ENCODE results near the gene CERT1. TPM values are rescaled to one million over a fixed set of nuclear protein-coding genes. Genes with fewer than 3 reads are reported as not detected.

CERT1 gene
- total RNA-seq, 1 experiment from 2014 or later, result 17.6 TPM

GRCh38 chr5:75375414-75375813 is 136.0 kb downstream of the CERT1 start:
- CTCF ChIA-PET, result no interaction called here
- Histone ChIP-seq H3K36me3 (ENCODE audit: low read depth) (peaks cover 5% of the 10 kb centered on the region; the same call in 1 of the 2 replicates), H3K27ac (no peak overlapping the region), H3K9me2 (ENCODE audit: insufficient read depth) (no peaks in the 10 kb centered on the region), H3K9me3 (ENCODE audit: insufficient read depth, low read depth) (no peaks in the 10 kb centered on the region), H3K4me1 (replicated peaks; ENCODE audit: insufficient read depth) (no peaks in the 10 kb centered on the region), H3F3A (ENCODE audit: insufficient read depth, low read depth) (no peaks in the 10 kb centered on the region; the same call in 1 of the 2 replicates), H2AFZ (no peak overlapping the region), H3K79me2 (ENCODE audit: low read depth) (no peaks in the 10 kb centered on the region), H3K4me3 (no peak overlapping the region), H3K27me3 (ENCODE audit: insufficient read depth, low read depth) (no peaks in the 10 kb centered on the region), H3K4me2 (no peak overlapping the region), H4K20me1 (ENCODE audit: insufficient read depth) (no peaks in the 10 kb centered on the region)
- BruUV-seq (replicated peaks), result no TSS peak
- DNase-seq, result no peak
- no peak for TF ChIP-seq EZH2 (IDR thresholded peaks at IDR 0.05; ENCODE audit: low read depth)
- intact Hi-C loops (cut with micrococcal nuclease; ENCODE audit: unreplicated experiment), result no loop called here
- POLR2A ChIA-PET (ENCODE audit: unreplicated experiment), result no interaction called here

DNA sequence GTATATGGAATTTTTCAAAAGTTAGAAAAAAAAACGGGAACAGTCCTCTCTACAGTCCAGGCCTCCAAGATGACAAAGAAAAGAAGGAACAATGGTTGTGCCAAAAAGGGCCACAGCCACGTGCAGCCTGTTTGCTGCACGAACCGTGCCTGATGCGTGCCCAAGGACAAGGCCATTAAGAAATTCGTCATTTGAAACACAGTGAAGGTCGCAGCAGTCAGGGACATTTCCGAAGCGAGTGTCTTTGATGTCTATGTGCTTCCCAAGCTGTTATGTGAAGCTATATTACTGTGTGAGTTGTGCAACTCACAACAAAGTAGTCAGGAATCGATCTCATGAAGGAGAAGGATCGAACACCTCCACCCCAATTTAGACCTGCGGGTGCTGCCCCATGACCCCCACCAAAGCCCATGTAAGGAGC is 137.0 kb downstream of the CERT1 start:
- Histone ChIP-seq H3K9me2 (ENCODE audit: insufficient read depth) (no peaks in the 10 kb centered on the region), H3K4me2 (no peak overlapping the region), H4K20me1 (ENCODE audit: insufficient read depth) (no peaks in the 10 kb centered on the region), H3K36me3 (ENCODE audit: low read depth) (peaks cover 5% of the 10 kb centered on the region; the same call in 1 of the 2 replicates), H3K4me3 (no peak overlapping the region), H3F3A (ENCODE audit: insufficient read depth, low read depth) (no peaks in the 10 kb centered on the region; the same call in 1 of the 2 replicates), H3K79me2 (ENCODE audit: low read depth) (no peaks in the 10 kb centered on the region), H3K27me3 (ENCODE audit: insufficient read depth, low read depth) (no peaks in the 10 kb centered on the region), H3K27ac (no peak overlapping the region), H3K9me3 (ENCODE audit: insufficient read depth, low read depth) (no peaks in the 10 kb centered on the region), H3K4me1 (replicated peaks; ENCODE audit: insufficient read depth) (no peaks in the 10 kb centered on the region), H2AFZ (no peak overlapping the region)
- DNase-seq, result no peak
- TF ChIP-seq EZH2 (IDR thresholded peaks at IDR 0.05; ENCODE audit: low read depth), result no peak
- TF ChIP-seq, protein P1, sequence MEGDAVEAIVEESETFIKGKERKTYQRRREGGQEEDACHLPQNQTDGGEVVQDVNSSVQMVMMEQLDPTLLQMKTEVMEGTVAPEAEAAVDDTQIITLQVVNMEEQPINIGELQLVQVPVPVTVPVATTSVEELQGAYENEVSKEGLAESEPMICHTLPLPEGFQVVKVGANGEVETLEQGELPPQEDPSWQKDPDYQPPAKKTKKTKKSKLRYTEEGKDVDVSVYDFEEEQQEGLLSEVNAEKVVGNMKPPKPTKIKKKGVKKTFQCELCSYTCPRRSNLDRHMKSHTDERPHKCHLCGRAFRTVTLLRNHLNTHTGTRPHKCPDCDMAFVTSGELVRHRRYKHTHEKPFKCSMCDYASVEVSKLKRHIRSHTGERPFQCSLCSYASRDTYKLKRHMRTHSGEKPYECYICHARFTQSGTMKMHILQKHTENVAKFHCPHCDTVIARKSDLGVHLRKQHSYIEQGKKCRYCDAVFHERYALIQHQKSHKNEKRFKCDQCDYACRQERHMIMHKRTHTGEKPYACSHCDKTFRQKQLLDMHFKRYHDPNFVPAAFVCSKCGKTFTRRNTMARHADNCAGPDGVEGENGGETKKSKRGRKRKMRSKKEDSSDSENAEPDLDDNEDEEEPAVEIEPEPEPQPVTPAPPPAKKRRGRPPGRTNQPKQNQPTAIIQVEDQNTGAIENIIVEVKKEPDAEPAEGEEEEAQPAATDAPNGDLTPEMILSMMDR (conservative IDR thresholded peaks at IDR 0.05), result no peak
- BruUV-seq (replicated peaks), result no TSS peak
- intact Hi-C loops (cut with micrococcal nuclease; ENCODE audit: unreplicated experiment), result no loop called here
- ChIA-PET CTCF (no interaction called here), POLR2A (ENCODE audit: unreplicated experiment) (no interaction called here)

DNA sequence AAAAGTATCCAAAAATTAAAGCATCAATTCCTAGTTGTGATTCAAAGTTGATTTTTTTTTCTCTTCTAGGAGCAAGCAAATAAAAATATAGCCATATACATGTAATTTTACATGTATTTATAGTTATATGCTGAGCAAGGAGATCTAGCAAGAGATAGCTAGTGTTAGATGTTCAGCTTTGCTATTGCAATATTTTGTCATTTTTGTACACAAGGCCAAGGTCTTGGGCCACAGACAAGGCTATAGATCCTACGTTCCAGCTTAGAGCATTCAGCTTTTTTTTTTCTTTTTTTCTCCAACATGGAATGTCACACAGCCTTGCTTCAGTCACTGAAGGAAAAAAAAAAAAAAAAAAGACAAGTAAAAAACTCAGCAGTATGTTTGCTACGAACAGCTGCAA is 137.6 kb downstream of the CERT1 start:
- Histone ChIP-seq H3K79me2 (ENCODE audit: low read depth) (no peaks in the 10 kb centered on the region), H3K27me3 (ENCODE audit: insufficient read depth, low read depth) (no peaks in the 10 kb centered on the region), H3K27ac (no peak overlapping the region), H2AFZ (no peak overlapping the region), H3K4me1 (replicated peaks; ENCODE audit: insufficient read depth) (no peaks in the 10 kb centered on the region), H3K9me3 (ENCODE audit: insufficient read depth, low read depth) (no peaks in the 10 kb centered on the region), H3K36me3 (ENCODE audit: low read depth) (peaks cover 5% of the 10 kb centered on the region; the same call in 1 of the 2 replicates), H4K20me1 (ENCODE audit: insufficient read depth) (no peaks in the 10 kb centered on the region), H3F3A (ENCODE audit: insufficient read depth, low read depth) (no peaks in the 10 kb centered on the region; the same call in 1 of the 2 replicates), H3K9me2 (ENCODE audit: insufficient read depth) (no peaks in the 10 kb centered on the region), H3K4me3 (no peak overlapping the region), H3K4me2 (no peak overlapping the region)
- no peak for DNase-seq
- CTCF ChIA-PET, result no interaction called here
- POLR2A ChIA-PET (ENCODE audit: unreplicated experiment), result no interaction called here
- intact Hi-C loops (cut with micrococcal nuclease; ENCODE audit: unreplicated experiment), result no loop called here
- no peak for TF ChIP-seq EZH2 (IDR thresholded peaks at IDR 0.05; ENCODE audit: low read depth)
- TF ChIP-seq, protein P1 (conservative IDR thresholded peaks at IDR 0.05), result no peak
- no TSS peak for BruUV-seq (replicated peaks)

GRCh38 chr5:75368391-75368790 is 143.0 kb downstream of the CERT1 start:
- no peaks in the 10 kb centered on the region for H3K9me3 ChIP-seq (ENCODE audit: insufficient read depth, low read depth)
- POLR2A ChIA-PET (ENCODE audit: unreplicated experiment), result no interaction called here
- CTCF ChIA-PET, result no interaction called here
- H3F3A ChIP-seq (ENCODE audit: insufficient read depth, low read depth), result peaks cover 13% of the 10 kb centered on the region; the same call in 1 of the 2 replicates
- no peak overlapping the region for H3K4me2 ChIP-seq
- no peaks in the 10 kb centered on the region for H3K9me2 ChIP-seq (ENCODE audit: insufficient read depth)
- no peaks in the 10 kb centered on the region for H3K36me3 ChIP-seq (ENCODE audit: low read depth)
- intact Hi-C loops (cut with micrococcal nuclease; ENCODE audit: unreplicated experiment), result no loop called here
- BruUV-seq (replicated peaks), result no TSS peak
- H3K4me3 ChIP-seq, result no peak overlapping the region
- no peaks in the 10 kb centered on the region for H3K79me2 ChIP-seq (ENCODE audit: low read depth)
- no peaks in the 10 kb centered on the region for H3K27me3 ChIP-seq (ENCODE audit: insufficient read depth, low read depth)
- no peaks in the 10 kb centered on the region for H4K20me1 ChIP-seq (ENCODE audit: insufficient read depth)
- no peak overlapping the region for H3K27ac ChIP-seq
- H3K4me1 ChIP-seq (replicated peaks; ENCODE audit: insufficient read depth), result no peaks in the 10 kb centered on the region
- no peak for DNase-seq
- TF ChIP-seq, protein P1 (conservative IDR thresholded peaks at IDR 0.05), result no peak
- no peak for TF ChIP-seq EZH2 (IDR thresholded peaks at IDR 0.05; ENCODE audit: low read depth)
- no peak overlapping the region for H2AFZ ChIP-seq

Data from PC-9 (cell line).